Right lobe of liver (tissue), 4 donors: ENCODE data around the gene PTPRT.

Source experiments
- POLR2A ChIP-seq: fragments of 450-650 bp; IDR thresholded peaks from one replicate; pipeline ENCODE4 v1.6.1; 2017; ENCODE audit warnings: antibody characterized with exemption, mild to moderate bottlenecking
- TF ChIP-seq, protein P1 (sequence below), 4 donors: fragments of 200-600 bp in 3 of 4; fragments of 450-650 bp in 1 of 4; IDR thresholded peaks; one replicate each; pipeline versions ENCODE4 v1.5.1 to v1.8.0; 2016 to 2022; ENCODE audit warnings: antibody characterized with exemption in 4 of 4, mild to moderate bottlenecking in 2 of 4
- donor health status: DM: no; HTN: no; CAD: no.
- donor health status: DM: no; HTN: no; CAD: no.
- donor health status: DM: no; HTN: yes; CAD: no.

GRCh38 chr20:43161716-43162115, 28.0 kb downstream of the PTPRT start:
- TF ChIP-seq, protein P1, sequence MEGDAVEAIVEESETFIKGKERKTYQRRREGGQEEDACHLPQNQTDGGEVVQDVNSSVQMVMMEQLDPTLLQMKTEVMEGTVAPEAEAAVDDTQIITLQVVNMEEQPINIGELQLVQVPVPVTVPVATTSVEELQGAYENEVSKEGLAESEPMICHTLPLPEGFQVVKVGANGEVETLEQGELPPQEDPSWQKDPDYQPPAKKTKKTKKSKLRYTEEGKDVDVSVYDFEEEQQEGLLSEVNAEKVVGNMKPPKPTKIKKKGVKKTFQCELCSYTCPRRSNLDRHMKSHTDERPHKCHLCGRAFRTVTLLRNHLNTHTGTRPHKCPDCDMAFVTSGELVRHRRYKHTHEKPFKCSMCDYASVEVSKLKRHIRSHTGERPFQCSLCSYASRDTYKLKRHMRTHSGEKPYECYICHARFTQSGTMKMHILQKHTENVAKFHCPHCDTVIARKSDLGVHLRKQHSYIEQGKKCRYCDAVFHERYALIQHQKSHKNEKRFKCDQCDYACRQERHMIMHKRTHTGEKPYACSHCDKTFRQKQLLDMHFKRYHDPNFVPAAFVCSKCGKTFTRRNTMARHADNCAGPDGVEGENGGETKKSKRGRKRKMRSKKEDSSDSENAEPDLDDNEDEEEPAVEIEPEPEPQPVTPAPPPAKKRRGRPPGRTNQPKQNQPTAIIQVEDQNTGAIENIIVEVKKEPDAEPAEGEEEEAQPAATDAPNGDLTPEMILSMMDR (IDR thresholded peaks at IDR 0.05), result no peak
- no peak for TF ChIP-seq POLR2A
